ENCODE measurements around the gene COX14. TPM values are rescaled to one million over a fixed set of nuclear protein-coding genes. Genes with fewer than 3 reads are reported as not detected.
"Not testable (repeated sequence)": the region's sequence is repeated elsewhere in the genome, so short reads cannot be mapped to it uniquely, and the experiment has no call there.

COX14 gene
- total RNA-seq, 1 experiment from 2014 or later, result 74.5 TPM

- H3K4me1 ChIP-seq (ENCODE audit: control insufficient read depth, insufficient read depth, low read length); H3K36me3 ChIP-seq (ENCODE audit: control insufficient read depth, insufficient read depth, low read length); in situ Hi-C loops (cut with HindIII; ENCODE audit: low pct_unique_long_range_greater_than_20kb, low sequenced_read_pairs); BruUV-seq (replicated peaks); H3K27me3 ChIP-seq (ENCODE audit: control insufficient read depth, insufficient read depth, low read length); H3K9me3 ChIP-seq (ENCODE audit: control insufficient read depth, insufficient read depth, low read depth, low read length); DNase-seq (ENCODE audit: low read depth, low spot score); ATAC-seq: not testable (repeated sequence)
- POLR2A ChIA-PET, result interaction anchor here (0.7 to 1.0 kb wide), 5 partner anchors 10 to 290 kb away, joined by 5 to 20 read pairs (median 13); no protein-coding TSS in a partner anchor
- intact Hi-C loops (cut with micrococcal nuclease; ENCODE audit: unreplicated experiment), result loop anchor here (10.0 kb wide), 1 partner anchor 230 kb away; no protein-coding TSS in a partner anchor
- CTCF ChIA-PET, result interaction anchor here (0.7 to 2.6 kb wide), 9 partner anchors 10 to 420 kb away, joined by 3 to 11 read pairs (median 8); partner anchors contain the start of genes CERS5 and COX14
- H3K27ac ChIP-seq (ENCODE audit: low read length), result peak overlapping the region; percentile 97
- H3K4me3 ChIP-seq (ENCODE audit: low read depth in 2 of 2, low read length in 2 of 2), result peak overlapping the region; percentile 80 to 88
Measured at GRCh38 chr12:50084409-50084774, 27.6 kb upstream of the COX14 start.

GRCh38 chr12:50084775-50085614 lies 27.0 kb upstream of the COX14 start, which contains the start of gene SMARCD1:
TSS of gene SMARCD1 (plus strand) at chr12:50085342. CDS start at chr12:50085370, 28 bp downstream.
- intact Hi-C loops (cut with micrococcal nuclease; ENCODE audit: unreplicated experiment), result loop anchor here (10.0 kb wide), 1 partner anchor 230 kb away; no protein-coding TSS in a partner anchor
- peak; percentile 72 for DNase-seq (ENCODE audit: low read depth, low spot score)
- Histone ChIP-seq H3K36me3 (ENCODE audit: control insufficient read depth, insufficient read depth, low read length) (peaks cover 10% of the 10 kb centered on the region), H3K27ac (ENCODE audit: low read length) (peak within 1 kb of the TSS; percentile 97), H3K9me3 (ENCODE audit: control insufficient read depth, insufficient read depth, low read depth, low read length) (no peaks in the 10 kb centered on the region), H3K4me3 (ENCODE audit: low read depth in 2 of 2, low read length in 2 of 2) (peak within 1 kb of the TSS; percentile 80 to 88), H3K4me1 (ENCODE audit: control insufficient read depth, insufficient read depth, low read length) (peaks cover 6% of the 10 kb centered on the region; the same call in 1 of the 2 replicates), H3K27me3 (ENCODE audit: control insufficient read depth, insufficient read depth, low read length) (no peaks in the 10 kb centered on the region)
- ATAC-seq, result peak; percentile 96
- in situ Hi-C loops (cut with HindIII; ENCODE audit: low pct_unique_long_range_greater_than_20kb, low sequenced_read_pairs), result no loop called here
- TF ChIP-seq POLR2AphosphoS5 (IDR thresholded peaks at IDR 0.05; ENCODE audit: low read depth, low read length) (peak; percentile 45), REST (IDR thresholded peaks at IDR 0.05; ENCODE audit: insufficient read depth in 1 of 2, low read depth in 2 of 2, low read length in 1 of 2) (no peak), CTCF (IDR thresholded peaks at IDR 0.05) (peak; percentile 93), SIN3A (IDR thresholded peaks at IDR 0.05; ENCODE audit: borderline replicate concordance, insufficient read depth, low read depth, low read length) (peak; percentile 20; the same call in 1 of the 2 replicates), TCF7L2 (IDR thresholded peaks at IDR 0.05; ENCODE audit: low read depth, low read length) (no peak)
- BruUV-seq (replicated peaks), result TSS peak; percentile 93
- ChIA-PET CTCF (interaction anchor here (0.5 to 2.6 kb wide), 12 partner anchors 10 to 419 kb away, joined by 3 to 11 read pairs (median 6); partner anchors contain the start of genes CERS5 and COX14), POLR2A (interaction anchor here (0.7 to 1.0 kb wide), 6 partner anchors 11 to 290 kb away, joined by 3 to 20 read pairs (median 12); no protein-coding TSS in a partner anchor)
